HepG2 (cell line): ENCODE measurements around the gene CHPF. TPM values are rescaled to one million over a fixed set of nuclear protein-coding genes. Genes with fewer than 3 reads are reported as not detected.

Source experiments
- ARNT ChIP-seq: fragments of 450-650 bp; IDR thresholded peaks from 2 replicates; pipeline ENCODE4 v1.6.1; 2017
- CBX2 ChIP-seq, 2 experiments: fragments of 200-600 bp in 1 of 2; sonication (generic); formaldehyde crosslinking in 1 of 2; IDR thresholded peaks; 2 replicates each; pipeline versions ENCODE4 v1.7.0 to v1.8.1; 2018 to 2022; ENCODE audit warnings: low read depth in 2 of 2, low read length in 1 of 2, mild to moderate bottlenecking in 1 of 2, missing genetic modification reagents in 1 of 2
- CCAR2 ChIP-seq: fragments of 200-400 bp; formaldehyde crosslinking; optimal IDR thresholded peaks from 2 replicates; pipeline ENCODE3; 2018; ENCODE audit warnings: low read depth, mild to moderate bottlenecking, low read length, moderate library complexity
- CREB1 ChIP-seq, 2 experiments: fragments of 450-650 bp in 1 of 2; IDR thresholded peaks; 2 replicates each; pipeline ENCODE4 v1.6.1; 2016 to 2017; ENCODE audit warnings: control low read depth in 1 of 2, mild to moderate bottlenecking in 1 of 2, missing compliant biosample characterization in 1 of 2, missing genetic modification characterization in 1 of 2
- HOXA5 ChIP-seq: sonication (generic); formaldehyde crosslinking; IDR thresholded peaks from 2 replicates; pipeline ENCODE4 v1.4.0; 2020; ENCODE audit warnings: missing genetic modification reagents
- JDP2 ChIP-seq: sonication (generic); formaldehyde crosslinking; IDR thresholded peaks from 2 replicates; pipeline ENCODE4 v1.8.1; 2022; ENCODE audit warnings: missing genetic modification reagents, borderline replicate concordance
- MAZ ChIP-seq, 2 experiments: sonication (generic) in 1 of 2; formaldehyde crosslinking in 1 of 2; IDR thresholded peaks; 2 replicates each; pipeline versions ENCODE4 v1.5.0 to v1.6.1; 2012 to 2020; ENCODE audit warnings: low read depth in 2 of 2, mild to moderate bottlenecking in 2 of 2, borderline replicate concordance in 1 of 2, improper control_type of control experiment in 1 of 2, low read length in 1 of 2, missing genetic modification reagents in 1 of 2, moderate library complexity in 1 of 2
- MIER2 ChIP-seq: IDR thresholded peaks from 2 replicates; pipeline ENCODE4 v1.6.1; 2016; ENCODE audit warnings: missing biosample characterization, missing genetic modification reagents
- MXD4 ChIP-seq: IDR thresholded peaks from 2 replicates; pipeline ENCODE4 v1.6.1; 2016; ENCODE audit warnings: mild to moderate bottlenecking, missing biosample characterization, missing genetic modification reagents
- NR2C2 ChIP-seq: sonication (generic); formaldehyde crosslinking; IDR thresholded peaks from 2 replicates; pipeline ENCODE4 v1.4.0; 2020; ENCODE audit warnings: missing genetic modification reagents, mild to moderate bottlenecking, moderate library complexity, borderline replicate concordance
- RFX1 ChIP-seq: fragments of 450-650 bp; IDR thresholded peaks from 2 replicates; pipeline ENCODE4 v1.6.1; 2017
- SAFB2 ChIP-seq: sonication (generic); formaldehyde crosslinking; IDR thresholded peaks from 2 replicates; pipeline ENCODE4 v1.5.1; 2020; ENCODE audit warnings: missing genetic modification reagents, low read depth, mild to moderate bottlenecking, borderline replicate concordance
- SAP130 ChIP-seq: IDR thresholded peaks from 2 replicates; pipeline ENCODE4 v1.6.1; 2016; ENCODE audit warnings: low read depth
- SIN3B ChIP-seq: fragments of 150-350 bp; IDR thresholded peaks from 2 replicates; pipeline ENCODE4 v1.6.1; 2014; ENCODE audit warnings: low read length
- TARDBP ChIP-seq: sonication (generic); formaldehyde crosslinking; IDR thresholded peaks from 2 replicates; pipeline ENCODE4 v1.8.0; 2022; ENCODE audit warnings: mild to moderate bottlenecking, missing genetic modification reagents
- TBP ChIP-seq: sonication (generic); formaldehyde crosslinking; IDR thresholded peaks from 2 replicates; pipeline ENCODE4 v1.5.0; 2020; ENCODE audit warnings: missing genetic modification reagents
- TOE1 ChIP-seq: sonication (generic); formaldehyde crosslinking; IDR thresholded peaks from 2 replicates; pipeline ENCODE4 v1.4.0; 2020; ENCODE audit warnings: mild to moderate bottlenecking, missing genetic modification reagents
- ZNF383 ChIP-seq: sonication (generic); formaldehyde crosslinking; IDR thresholded peaks from 2 replicates; pipeline ENCODE4 v1.4.0; 2020; ENCODE audit warnings: missing genetic modification reagents, mild to moderate bottlenecking, borderline replicate concordance
- ZNF672 ChIP-seq: sonication (generic); formaldehyde crosslinking; IDR thresholded peaks from 2 replicates; pipeline ENCODE4 v1.8.1; 2022; ENCODE audit warnings: missing genetic modification reagents
- ZNF792 ChIP-seq: IDR thresholded peaks from 2 replicates; pipeline ENCODE4 v1.6.1; 2016
- polyA plus RNA-seq, 8 experiments: library from polyadenylated mRNA; depleted of rRNA in 3 of 8; stranded (reverse) in 7 of 8; unstranded in 1 of 8; fragments of >200 nt; fragmentation: Illumina TruSeq in 4 of 8; extraction: Trizol in 4 of 8; gene quantifications; 2 replicates each; pipeline versions ENCODE4 v1.2.1 to v1.2.3, GENCODE V29; 2011 to 2016; ENCODE audit warnings: low read depth in 4 of 8, missing spikeins in 1 of 8, mixed read lengths in 1 of 8; ENCODE audit not compliant: insufficient read depth in 1 of 8
- total RNA-seq, 5 experiments: library from RNA; depleted of rRNA; stranded (reverse); fragments of >200 nt; fragmentation: Illumina TruSeq; extraction: Trizol; gene quantifications; 2 replicates each; pipeline ENCODE4 v1.2.3, GENCODE V29; 2016; ENCODE audit warnings: low read depth in 1 of 5
- TF ChIP-seq, protein P1 (sequence below), 2 experiments: IDR thresholded peaks; 2 replicates each; pipeline ENCODE4 v1.6.1; 2011 to 2012; ENCODE audit warnings: low read length in 2 of 2, borderline replicate concordance in 1 of 2, low read depth in 1 of 2, mild to moderate bottlenecking in 1 of 2, moderate library complexity in 1 of 2
- TF ChIP-seq, protein P2 (sequence below): sonication (generic); formaldehyde crosslinking; IDR thresholded peaks from 2 replicates; pipeline ENCODE4 v1.4.0; 2020; ENCODE audit warnings: missing genetic modification reagents, mild to moderate bottlenecking, borderline replicate concordance
- TF ChIP-seq, protein P3 (sequence below): fragments of 450-650 bp; IDR thresholded peaks from 2 replicates; pipeline ENCODE4 v1.6.1; 2016

CHPF gene
- total and polyA plus RNA-seq, 2 of the 13 experiments (the other 11 are each of a cell fraction or from before 2014, with no cell fraction given) = 79.6 to 111 TPM

DNA sequence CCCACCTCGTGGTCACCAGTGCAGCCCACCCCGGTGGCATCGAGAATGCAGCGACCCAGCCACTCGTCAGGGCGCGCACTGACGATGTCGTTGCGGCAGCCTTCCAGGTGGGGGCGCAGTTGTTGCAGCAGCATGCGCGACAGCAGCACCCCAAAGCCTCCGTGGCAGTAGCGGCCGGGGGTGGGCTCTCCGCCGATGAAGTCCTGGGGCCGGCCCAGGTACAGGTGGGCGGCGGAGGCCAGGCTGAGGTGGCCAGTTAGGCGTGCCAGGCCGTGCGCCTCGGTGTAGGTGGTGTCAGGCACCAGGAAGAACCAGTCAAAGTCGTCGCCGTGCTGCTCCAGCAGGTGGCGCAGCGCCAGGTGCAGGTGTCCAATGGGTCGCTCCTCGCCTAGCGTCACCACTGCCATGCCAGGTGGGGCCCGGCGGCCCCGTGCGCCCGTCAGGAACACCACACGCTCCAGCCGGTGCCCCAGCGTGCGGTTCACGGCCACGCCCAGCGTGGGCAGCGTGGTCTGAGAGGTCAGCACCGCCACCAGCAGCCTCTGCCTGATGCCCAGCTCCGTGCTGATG lies 1.9 kb downstream of the CHPF start (continued):
- TF ChIP-seq, protein P1, sequence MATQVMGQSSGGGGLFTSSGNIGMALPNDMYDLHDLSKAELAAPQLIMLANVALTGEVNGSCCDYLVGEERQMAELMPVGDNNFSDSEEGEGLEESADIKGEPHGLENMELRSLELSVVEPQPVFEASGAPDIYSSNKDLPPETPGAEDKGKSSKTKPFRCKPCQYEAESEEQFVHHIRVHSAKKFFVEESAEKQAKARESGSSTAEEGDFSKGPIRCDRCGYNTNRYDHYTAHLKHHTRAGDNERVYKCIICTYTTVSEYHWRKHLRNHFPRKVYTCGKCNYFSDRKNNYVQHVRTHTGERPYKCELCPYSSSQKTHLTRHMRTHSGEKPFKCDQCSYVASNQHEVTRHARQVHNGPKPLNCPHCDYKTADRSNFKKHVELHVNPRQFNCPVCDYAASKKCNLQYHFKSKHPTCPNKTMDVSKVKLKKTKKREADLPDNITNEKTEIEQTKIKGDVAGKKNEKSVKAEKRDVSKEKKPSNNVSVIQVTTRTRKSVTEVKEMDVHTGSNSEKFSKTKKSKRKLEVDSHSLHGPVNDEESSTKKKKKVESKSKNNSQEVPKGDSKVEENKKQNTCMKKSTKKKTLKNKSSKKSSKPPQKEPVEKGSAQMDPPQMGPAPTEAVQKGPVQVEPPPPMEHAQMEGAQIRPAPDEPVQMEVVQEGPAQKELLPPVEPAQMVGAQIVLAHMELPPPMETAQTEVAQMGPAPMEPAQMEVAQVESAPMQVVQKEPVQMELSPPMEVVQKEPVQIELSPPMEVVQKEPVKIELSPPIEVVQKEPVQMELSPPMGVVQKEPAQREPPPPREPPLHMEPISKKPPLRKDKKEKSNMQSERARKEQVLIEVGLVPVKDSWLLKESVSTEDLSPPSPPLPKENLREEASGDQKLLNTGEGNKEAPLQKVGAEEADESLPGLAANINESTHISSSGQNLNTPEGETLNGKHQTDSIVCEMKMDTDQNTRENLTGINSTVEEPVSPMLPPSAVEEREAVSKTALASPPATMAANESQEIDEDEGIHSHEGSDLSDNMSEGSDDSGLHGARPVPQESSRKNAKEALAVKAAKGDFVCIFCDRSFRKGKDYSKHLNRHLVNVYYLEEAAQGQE (IDR thresholded peaks at IDR 0.05; ENCODE audit: borderline replicate concordance in 1 of 2, low read depth in 1 of 2, low read length in 2 of 2) = no peak
- TF ChIP-seq HOXA5 (CRISPR knock-in tag) (peak; percentile 70; the same call in 1 of the 2 replicates), ARNT (no peak), CREB1 (IDR thresholded peaks at IDR 0.05) (peak; percentile 69), CREB1 (CRISPR knock-in tag; IDR thresholded peaks at IDR 0.05) (no peak; the same call in 1 of the 2 replicates), JDP2 (CRISPR knock-in tag) (no peak), NR2C2 (CRISPR knock-in tag) (peak; percentile 71; the same call in 1 of the 2 replicates), ZNF383 (CRISPR knock-in tag) (peak; percentile 97; the same call in 1 of the 2 replicates), SAFB2 (CRISPR knock-in tag) (no peak), CBX2 (IDR thresholded peaks at IDR 0.05; ENCODE audit: low read depth, low read length) (no peak), CBX2 (CRISPR knock-in tag; IDR thresholded peaks at IDR 0.05; ENCODE audit: low read depth) (0 out of 2 replicates have a peak, but pooled peaks have one; percentile 4), TARDBP (CRISPR knock-in tag) (peak; percentile 83), MAZ (IDR thresholded peaks at IDR 0.05; ENCODE audit: borderline replicate concordance, low read depth, low read length) (peak; percentile 49; the same call in 1 of the 2 replicates), MAZ (CRISPR knock-in tag; IDR thresholded peaks at IDR 0.05; ENCODE audit: low read depth) (peak; percentile 97), ZNF792 (peak; percentile 58; the same call in 1 of the 2 replicates), ZNF672 (CRISPR knock-in tag) (no peak), CCAR2 (no peak), TOE1 (CRISPR knock-in tag) (no peak; the same call in 1 of the 2 replicates), SIN3B (no peak), RFX1 (no peak), MXD4 (CRISPR knock-in tag) (peak; percentile 81), MIER2 (CRISPR knock-in tag) (peak; percentile 74), SAP130 (CRISPR knock-in tag) (peak; percentile 91), TBP (CRISPR knock-in tag) (no peak)
- TF ChIP-seq, protein P2, sequence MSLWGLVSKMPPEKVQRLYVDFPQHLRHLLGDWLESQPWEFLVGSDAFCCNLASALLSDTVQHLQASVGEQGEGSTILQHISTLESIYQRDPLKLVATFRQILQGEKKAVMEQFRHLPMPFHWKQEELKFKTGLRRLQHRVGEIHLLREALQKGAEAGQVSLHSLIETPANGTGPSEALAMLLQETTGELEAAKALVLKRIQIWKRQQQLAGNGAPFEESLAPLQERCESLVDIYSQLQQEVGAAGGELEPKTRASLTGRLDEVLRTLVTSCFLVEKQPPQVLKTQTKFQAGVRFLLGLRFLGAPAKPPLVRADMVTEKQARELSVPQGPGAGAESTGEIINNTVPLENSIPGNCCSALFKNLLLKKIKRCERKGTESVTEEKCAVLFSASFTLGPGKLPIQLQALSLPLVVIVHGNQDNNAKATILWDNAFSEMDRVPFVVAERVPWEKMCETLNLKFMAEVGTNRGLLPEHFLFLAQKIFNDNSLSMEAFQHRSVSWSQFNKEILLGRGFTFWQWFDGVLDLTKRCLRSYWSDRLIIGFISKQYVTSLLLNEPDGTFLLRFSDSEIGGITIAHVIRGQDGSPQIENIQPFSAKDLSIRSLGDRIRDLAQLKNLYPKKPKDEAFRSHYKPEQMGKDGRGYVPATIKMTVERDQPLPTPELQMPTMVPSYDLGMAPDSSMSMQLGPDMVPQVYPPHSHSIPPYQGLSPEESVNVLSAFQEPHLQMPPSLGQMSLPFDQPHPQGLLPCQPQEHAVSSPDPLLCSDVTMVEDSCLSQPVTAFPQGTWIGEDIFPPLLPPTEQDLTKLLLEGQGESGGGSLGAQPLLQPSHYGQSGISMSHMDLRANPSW (CRISPR knock-in tag) = 0 out of 2 replicates have a peak, but pooled peaks have one; percentile 0
- TF ChIP-seq, protein P3, sequence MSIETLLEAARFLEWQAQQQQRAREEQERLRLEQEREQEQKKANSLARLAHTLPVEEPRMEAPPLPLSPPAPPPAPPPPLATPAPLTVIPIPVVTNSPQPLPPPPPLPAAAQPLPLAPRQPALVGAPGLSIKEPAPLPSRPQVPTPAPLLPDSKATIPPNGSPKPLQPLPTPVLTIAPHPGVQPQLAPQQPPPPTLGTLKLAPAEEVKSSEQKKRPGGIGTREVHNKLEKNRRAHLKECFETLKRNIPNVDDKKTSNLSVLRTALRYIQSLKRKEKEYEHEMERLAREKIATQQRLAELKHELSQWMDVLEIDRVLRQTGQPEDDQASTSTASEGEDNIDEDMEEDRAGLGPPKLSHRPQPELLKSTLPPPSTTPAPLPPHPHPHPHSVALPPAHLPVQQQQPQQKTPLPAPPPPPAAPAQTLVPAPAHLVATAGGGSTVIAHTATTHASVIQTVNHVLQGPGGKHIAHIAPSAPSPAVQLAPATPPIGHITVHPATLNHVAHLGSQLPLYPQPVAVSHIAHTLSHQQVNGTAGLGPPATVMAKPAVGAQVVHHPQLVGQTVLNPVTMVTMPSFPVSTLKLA = peak; percentile 53; the same call in 1 of the 2 replicates
